Stimulated activated CD8-positive, alpha-beta memory T cell treated with anti-CD3 and anti-CD28 coated beads, Interleukin-7, amount 100 ng/mL, for 24 hours (primary cell): ENCODE data around the gene LTF.

Source experiments
- DNase-seq: peaks from one replicate; pipeline ENCODE4 v3.0.0-alpha.2; 2020; ENCODE audit warnings: low read depth

Gene LTF

GRCh38 chr3:46468753-46469600 is 4.3 kb upstream of the LTF start:
- no peak for DNase-seq

- no peak for DNase-seq
Observed at GRCh38 chr3:46467562-46467961, 2.9 kb upstream of the LTF start.

GRCh38 chr3:46466871-46467403 is 2.2 kb upstream of the LTF start:
- DNase-seq: no peak

GRCh38 chr3:46466273-46466672 is 1.6 kb upstream of the LTF start:
- DNase-seq: no peak

GRCh38 chr3:46465196-46465520 is 453 bp upstream of the LTF start:
- DNase-seq: no peak

- DNase-seq: no peak
Observed at GRCh38 chr3:46463868-46464241, 850 bp downstream of the LTF start.

GRCh38 chr3:46463120-46463867 is 1.4 kb downstream of the LTF start:
- DNase-seq: no peak

GRCh38 chr3:46462511-46462910 is 2.2 kb downstream of the LTF start:
- DNase-seq: no peak

GRCh38 chr3:46462111-46462510 is 2.6 kb downstream of the LTF start:
- no peak for DNase-seq

GRCh38 chr3:46460051-46460450 is 4.7 kb downstream of the LTF start:
- DNase-seq: no peak

GRCh38 chr3:46456118-46456517 is 8.6 kb downstream of the LTF start:
- DNase-seq: no peak

GRCh38 chr3:46455231-46456115 is 9.2 kb downstream of the LTF start:
- no peak for DNase-seq

- no peak for DNase-seq
Observed at GRCh38 chr3:46454606-46455005, 10.1 kb downstream of the LTF start.

GRCh38 chr3:46454209-46454595 is 10.5 kb downstream of the LTF start:
- no peak for DNase-seq

GRCh38 chr3:46453526-46454208 is 11.0 kb downstream of the LTF start:
- DNase-seq: no peak

GRCh38 chr3:46449755-46450552 is 14.8 kb downstream of the LTF start:
- no peak for DNase-seq

- no peak for DNase-seq
Observed at GRCh38 chr3:46448721-46449120, 16.0 kb downstream of the LTF start.

GRCh38 chr3:46447228-46447985 is 17.3 kb downstream of the LTF start:
- DNase-seq: no peak

GRCh38 chr3:46442576-46443530 is 21.9 kb downstream of the LTF start:
- no peak for DNase-seq
